ENCODE results near the gene TRIP12.

GRCh38 chr2:229731363-229731762 lies 190.4 kb downstream of the TRIP12 start:
- TF ChIP-seq CTCF (conservative IDR thresholded peaks at IDR 0.05; ENCODE audit: low read depth in 2 of 2) (no peak), POLR2AphosphoS5 (IDR thresholded peaks at IDR 0.05; ENCODE audit: low read depth) (no peak), REST (IDR thresholded peaks at IDR 0.05; ENCODE audit: unreplicated experiment) (no peak), JUNB (IDR thresholded peaks at IDR 0.05; ENCODE audit: unreplicated experiment) (no peak), EZH2 (IDR thresholded peaks at IDR 0.05; ENCODE audit: low read depth, unreplicated experiment) (no peak), CREB1 (CRISPR knock-in tag; IDR thresholded peaks at IDR 0.05; ENCODE audit: low read depth) (no peak), NANOG (IDR thresholded peaks at IDR 0.05; ENCODE audit: borderline replicate concordance) (no peak), ZNF114 (CRISPR knock-in tag; IDR thresholded peaks at IDR 0.05) (no peak), EZH2phosphoT487 (IDR thresholded peaks at IDR 0.05; ENCODE audit: unreplicated experiment) (no peak), ZNF331 (CRISPR knock-in tag; IDR thresholded peaks at IDR 0.05; ENCODE audit: low read depth) (no peak), STAT1 (IDR thresholded peaks at IDR 0.05; ENCODE audit: unreplicated experiment) (no peak), ZNF462 (CRISPR knock-in tag; IDR thresholded peaks at IDR 0.05) (no peak)
- TF ChIP-seq, protein P1, sequence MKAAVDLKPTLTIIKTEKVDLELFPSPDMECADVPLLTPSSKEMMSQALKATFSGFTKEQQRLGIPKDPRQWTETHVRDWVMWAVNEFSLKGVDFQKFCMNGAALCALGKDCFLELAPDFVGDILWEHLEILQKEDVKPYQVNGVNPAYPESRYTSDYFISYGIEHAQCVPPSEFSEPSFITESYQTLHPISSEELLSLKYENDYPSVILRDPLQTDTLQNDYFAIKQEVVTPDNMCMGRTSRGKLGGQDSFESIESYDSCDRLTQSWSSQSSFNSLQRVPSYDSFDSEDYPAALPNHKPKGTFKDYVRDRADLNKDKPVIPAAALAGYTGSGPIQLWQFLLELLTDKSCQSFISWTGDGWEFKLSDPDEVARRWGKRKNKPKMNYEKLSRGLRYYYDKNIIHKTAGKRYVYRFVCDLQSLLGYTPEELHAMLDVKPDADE (IDR thresholded peaks at IDR 0.05): no peak

All from GM23338 (cell line).